Iris pigment epithelial cell (primary cell): Measurements from ENCODE around the gene BACE1-AS.
A peak's percentile ranks its signal among the peaks of the same experiment; 100 is the strongest.
"Not testable (repeated sequence)": the region's sequence is repeated elsewhere in the genome, so short reads cannot be mapped to it uniquely, and the experiment has no call there.

Experiments used
- DNase-seq: peaks from one replicate; pipeline ENCODE4 v3.0.0-alpha.2; 2011; ENCODE audit warnings: low read depth

BACE1-AS gene

DNA sequence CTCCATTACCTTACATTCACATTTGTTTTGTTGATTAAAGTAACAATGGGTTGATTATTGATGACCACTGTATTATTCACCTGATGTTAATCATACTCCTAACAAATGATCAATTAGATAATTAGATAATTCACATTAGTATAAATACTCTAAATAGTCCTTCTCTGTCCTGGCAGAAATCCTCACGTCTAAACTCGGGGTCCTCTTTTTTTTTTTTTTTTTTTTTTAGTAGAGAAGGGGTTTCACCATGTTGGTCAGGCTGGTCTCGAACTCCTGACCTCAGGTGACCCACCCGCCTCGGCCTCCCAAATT, 36.1 kb downstream of the BACE1-AS start:
- DNase-seq, result not testable (repeated sequence)

DNA sequence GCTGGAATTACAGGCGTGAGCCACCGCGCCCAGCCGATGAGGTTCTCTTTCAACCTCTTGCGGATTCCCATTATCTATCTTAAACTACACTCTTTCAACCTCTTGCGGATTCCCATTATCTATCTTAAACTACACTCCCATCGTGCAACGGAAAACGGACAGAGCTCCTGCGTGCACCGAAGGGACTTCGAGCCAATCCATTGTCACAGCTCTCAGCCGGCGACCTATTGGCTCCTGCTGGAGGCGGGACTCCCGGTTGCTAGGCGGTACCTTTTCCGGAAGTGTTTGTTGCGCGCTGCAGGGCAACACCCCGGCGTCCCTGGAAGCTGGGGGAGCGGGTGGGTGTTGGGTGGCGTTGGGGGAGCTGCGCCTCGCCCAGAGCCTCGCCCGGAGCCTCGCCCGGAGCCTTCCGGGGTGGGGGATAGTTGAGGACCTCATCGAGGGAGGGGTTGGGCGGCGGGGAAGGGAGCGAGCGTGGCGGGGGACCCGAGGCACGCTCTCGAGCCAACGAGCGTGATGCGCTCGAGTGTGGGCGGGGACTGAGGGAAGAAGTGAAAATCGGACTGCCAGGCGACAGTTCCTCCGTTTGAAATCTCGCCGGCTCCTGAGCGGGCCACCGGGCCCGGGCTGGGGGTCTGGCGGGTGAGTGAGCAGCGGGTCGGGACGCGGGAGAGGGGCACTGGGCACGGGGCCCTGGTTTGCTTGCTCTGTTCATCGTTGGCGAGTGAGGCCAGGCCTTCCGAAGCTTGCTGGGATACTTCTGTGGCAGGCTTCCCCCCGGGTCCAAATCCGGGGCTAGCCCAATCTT, 36.6 kb downstream of the BACE1-AS start, which contains the start of gene CEP164:
TSS of gene CEP164 (plus strand) at position 288 of the 808 bp plus-strand sequence. CDS start 10,733 bp downstream, outside the sequence.
- peak; percentile 99 for DNase-seq

DNA sequence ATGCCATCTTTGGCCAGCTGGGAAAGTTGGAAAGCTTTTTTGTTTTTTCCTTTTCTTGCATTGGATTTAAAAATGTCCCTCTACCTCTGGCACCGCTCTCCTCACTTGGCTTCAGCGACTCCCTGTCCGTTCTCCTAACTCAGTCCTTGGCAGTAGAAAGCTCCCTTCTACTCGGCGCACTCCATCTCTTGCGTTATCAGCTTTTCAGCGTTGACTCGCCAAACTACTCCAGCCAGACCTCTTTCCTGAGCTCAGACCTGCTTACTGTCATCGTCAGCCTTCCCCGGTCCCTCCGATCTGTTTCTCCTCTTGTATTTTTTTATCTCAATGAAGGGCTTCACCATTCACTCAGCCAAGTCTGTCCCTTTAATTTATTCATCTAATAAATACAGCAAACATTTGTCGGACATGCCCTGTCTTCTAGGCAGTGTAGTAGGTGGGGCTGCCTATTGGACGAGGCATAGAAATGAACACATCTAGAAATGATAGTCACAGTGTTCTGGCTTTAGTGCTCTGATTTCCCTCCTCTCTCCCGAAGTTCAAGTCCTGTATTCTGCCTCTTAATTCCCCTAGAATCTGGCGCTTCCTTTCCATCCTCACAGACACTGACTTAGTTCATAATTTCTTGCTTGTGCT, 37.3 kb downstream of the BACE1-AS start:
- peak; percentile 68 for DNase-seq

DNA sequence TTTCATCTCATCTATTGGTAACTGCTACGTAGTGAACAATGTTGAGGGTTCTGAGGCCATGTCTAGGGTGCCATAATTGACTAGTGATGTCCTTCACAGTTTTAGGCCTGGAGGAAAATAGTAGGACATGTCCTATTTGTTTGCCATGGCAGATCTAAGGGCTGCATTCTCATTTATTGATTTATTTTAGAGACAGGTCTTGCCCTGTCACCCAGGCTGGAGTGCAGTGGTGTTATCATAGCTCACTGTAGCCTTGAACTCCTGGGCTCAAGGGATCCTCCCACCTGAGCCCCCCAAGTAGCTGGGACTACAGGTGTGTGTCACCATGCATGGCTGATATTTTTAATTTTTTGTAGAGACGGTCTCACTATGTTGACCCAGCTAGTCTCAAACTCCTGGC, 41.7 kb downstream of the BACE1-AS start:
- no peak for DNase-seq

DNA sequence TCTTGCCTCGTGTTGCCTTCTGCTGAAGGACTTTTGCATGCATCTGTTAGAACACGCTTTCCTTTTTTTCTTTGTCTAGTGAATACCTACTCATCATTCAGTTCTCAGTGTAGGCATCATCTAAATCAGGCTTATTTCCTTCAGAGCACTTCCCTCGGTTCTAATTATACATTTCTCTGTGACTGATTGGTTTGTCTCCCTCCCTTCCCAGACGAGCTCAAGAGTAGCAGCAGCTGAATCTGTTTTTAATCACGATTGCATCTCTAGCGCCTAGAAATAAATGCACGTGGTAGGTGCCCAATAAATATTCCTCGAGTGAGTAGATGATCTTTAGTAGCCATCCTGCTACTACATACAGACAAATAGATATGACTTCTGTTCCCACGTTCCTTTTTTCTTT, 42.8 kb downstream of the BACE1-AS start:
- no peak for DNase-seq

DNA sequence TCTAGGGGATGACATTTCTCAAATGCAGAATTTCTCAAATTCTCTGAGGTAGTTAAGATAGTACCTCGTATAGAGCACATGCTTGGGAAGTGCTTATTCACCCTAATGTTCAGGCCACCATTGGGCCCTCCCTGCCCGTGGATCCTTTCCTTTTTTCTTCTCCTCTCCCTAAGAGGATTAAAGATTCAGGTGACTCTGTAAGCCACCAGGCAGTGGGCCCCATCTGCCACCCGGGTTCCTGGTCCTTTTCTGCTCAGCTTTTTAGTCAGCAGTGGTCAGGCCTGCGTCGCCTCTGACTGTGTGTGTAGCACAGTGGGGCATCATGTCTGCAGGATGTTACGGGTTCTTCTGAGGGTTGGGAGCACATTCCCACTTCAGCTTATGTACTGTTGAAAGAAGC, 43.8 kb downstream of the BACE1-AS start:
- no peak for DNase-seq

DNA sequence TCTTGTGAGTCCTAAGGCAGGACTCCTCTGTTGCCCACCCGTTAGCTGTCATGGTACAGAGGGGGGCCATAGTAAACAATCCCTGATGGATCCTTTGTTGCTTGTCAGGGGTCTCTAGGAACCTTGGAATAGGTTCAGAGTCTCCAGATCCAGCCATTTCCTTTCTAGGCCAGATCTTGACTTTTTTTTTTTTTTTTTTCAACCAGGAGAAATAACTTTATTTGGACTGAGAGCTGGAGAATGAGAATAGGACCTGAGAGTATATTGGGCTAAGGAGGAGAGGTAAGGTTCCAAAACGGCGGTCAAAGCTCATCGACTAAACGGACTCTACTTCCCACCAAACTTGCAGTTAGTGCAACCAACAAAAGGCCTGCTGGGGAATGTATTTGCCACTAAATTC, 44.3 kb downstream of the BACE1-AS start:
- no peak for DNase-seq

DNA sequence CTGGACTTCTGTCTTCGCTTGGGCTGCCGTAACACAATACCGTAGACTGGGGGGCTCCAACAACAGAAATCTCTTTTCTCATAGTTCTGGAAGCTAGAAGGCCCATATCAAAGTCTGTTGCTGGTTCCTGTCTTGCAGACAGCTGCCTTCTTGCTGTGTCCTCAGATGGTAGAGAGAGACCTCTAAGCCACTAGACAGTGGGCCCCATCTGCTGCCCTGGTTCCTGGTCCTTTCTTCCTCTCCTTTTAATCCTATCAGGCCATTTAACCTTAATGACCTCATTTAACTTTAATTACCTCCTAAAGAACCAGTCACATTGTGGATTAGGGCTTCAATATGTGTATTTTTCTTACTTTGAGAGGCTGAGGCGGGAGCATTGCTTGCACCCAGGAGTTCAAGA, 45.9 kb downstream of the BACE1-AS start:
- no peak for DNase-seq
